Body of pancreas (tissue), 4 donors: Measurements from ENCODE around the gene RFX8. TPM values are rescaled to one million over a fixed set of nuclear protein-coding genes. Genes with fewer than 3 reads are reported as not detected.

Source experiments
- ATAC-seq: fragments of 150-250 bp; one replicate; pipeline ENCODE4 v1.9.1; 2016
- DNase-seq, 4 donors: peaks; one replicate each; pipeline ENCODE4 v3.0.0-alpha.2; 2019
- H3K27ac ChIP-seq, 4 donors: fragments of 200-600 bp; sonication (generic); 1 replicate in 3 of 4; 2 replicates in 1 of 4; pipeline versions ENCODE4 v1.5.1 to v1.6.1; 2016 to 2019; ENCODE audit warnings: mild to moderate bottlenecking in 1 of 4, mixed read lengths in 1 of 4, moderate library complexity in 1 of 4
- H3K27me3 ChIP-seq, 2 donors: fragments of 200-600 bp; sonication (generic); one replicate each; pipeline ENCODE4 v1.6.0; 2016; ENCODE audit warnings: mild to moderate bottlenecking in 1 of 2
- H3K36me3 ChIP-seq, 2 donors: fragments of 200-600 bp; sonication (generic); replicated peaks in 1 of 2; 2 replicates each; pipeline ENCODE4 v1.5.1; 2016; ENCODE audit warnings: low read depth in 2 of 2; ENCODE audit not compliant: insufficient read depth in 1 of 2
- H3K4me1 ChIP-seq: fragments of 200-600 bp; sonication (generic); one replicate; pipeline ENCODE4 v1.6.0; 2016
- H3K4me3 ChIP-seq, 2 donors: fragments of 200-600 bp; sonication (generic); 1 replicate in 1 of 2; 2 replicates in 1 of 2; pipeline ENCODE4 v1.5.1; 2016 to 2019
- H3K9me3 ChIP-seq, 3 donors: fragments of 200-600 bp; sonication (generic); 1 replicate in 2 of 3; 2 replicates in 1 of 3; pipeline ENCODE4 v1.5.1; 2016
- POLR2A ChIP-seq, 3 donors: fragments of 450-650 bp; IDR thresholded peaks; one replicate each; pipeline ENCODE4 v1.6.1; 2016; ENCODE audit warnings: antibody characterized with exemption in 3 of 3, mild to moderate bottlenecking in 2 of 3
- WGBS, 2 donors: methylation state at CpG; one replicate each; pipeline ENCODE4 v1.1.5; 2017; 5-methylcytosine and 5-hydroxymethylcytosine counted together
- intact Hi-C: fragments of 100-400 bp; cut with DNase I; formaldehyde crosslinking; loops from one replicate; pipeline ENCODE4 v1.15.1; 2023
- total RNA-seq, 2 donors: library from RNA; depleted of rRNA; stranded (reverse); fragments of >200 nt; gene quantifications; one replicate each; pipeline ENCODE4 v1.1.0, GENCODE V29; 2016
- TF ChIP-seq, protein P1 (sequence below), 7 experiments: fragments of 450-650 bp in 4 of 7; fragments of 200-600 bp in 3 of 7; sonication (generic) in 3 of 7; IDR thresholded peaks; one replicate each; pipeline ENCODE4 v1.5.1; 2016 to 2019; ENCODE audit warnings: antibody characterized with exemption in 7 of 7

RFX8 gene
- total RNA-seq, 2 donors from 2014 or later: not detected

DNA sequence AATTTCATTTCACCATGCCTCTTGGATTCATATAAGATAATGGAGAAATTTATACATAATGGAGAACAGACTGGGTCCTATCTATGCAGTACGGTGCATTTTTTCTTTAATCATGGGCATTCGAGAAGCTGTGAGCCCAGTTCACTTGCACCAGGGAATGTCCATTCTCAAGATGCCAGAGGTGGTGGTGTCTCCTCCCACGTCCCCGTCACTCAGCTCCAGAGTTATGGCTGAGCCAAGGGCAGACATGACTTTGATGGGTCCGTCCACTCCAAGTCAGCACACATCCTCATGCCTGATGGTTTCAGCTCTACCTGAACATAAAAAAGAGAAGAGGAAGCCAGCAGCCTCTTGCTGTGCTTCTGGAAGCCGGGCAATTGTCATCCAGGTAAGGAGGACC lies 45.5 kb downstream of the RFX8 start:
- Histone ChIP-seq H3K4me3 (no peak overlapping the region), H3K27me3 (no peaks in the 10 kb centered on the region), H3K36me3 (no peaks in the 10 kb centered on the region), H3K4me1 (no peaks in the 10 kb centered on the region), H3K27ac (no peak overlapping the region), H3K9me3 (no peaks in the 10 kb centered on the region)
- TF ChIP-seq, protein P1, sequence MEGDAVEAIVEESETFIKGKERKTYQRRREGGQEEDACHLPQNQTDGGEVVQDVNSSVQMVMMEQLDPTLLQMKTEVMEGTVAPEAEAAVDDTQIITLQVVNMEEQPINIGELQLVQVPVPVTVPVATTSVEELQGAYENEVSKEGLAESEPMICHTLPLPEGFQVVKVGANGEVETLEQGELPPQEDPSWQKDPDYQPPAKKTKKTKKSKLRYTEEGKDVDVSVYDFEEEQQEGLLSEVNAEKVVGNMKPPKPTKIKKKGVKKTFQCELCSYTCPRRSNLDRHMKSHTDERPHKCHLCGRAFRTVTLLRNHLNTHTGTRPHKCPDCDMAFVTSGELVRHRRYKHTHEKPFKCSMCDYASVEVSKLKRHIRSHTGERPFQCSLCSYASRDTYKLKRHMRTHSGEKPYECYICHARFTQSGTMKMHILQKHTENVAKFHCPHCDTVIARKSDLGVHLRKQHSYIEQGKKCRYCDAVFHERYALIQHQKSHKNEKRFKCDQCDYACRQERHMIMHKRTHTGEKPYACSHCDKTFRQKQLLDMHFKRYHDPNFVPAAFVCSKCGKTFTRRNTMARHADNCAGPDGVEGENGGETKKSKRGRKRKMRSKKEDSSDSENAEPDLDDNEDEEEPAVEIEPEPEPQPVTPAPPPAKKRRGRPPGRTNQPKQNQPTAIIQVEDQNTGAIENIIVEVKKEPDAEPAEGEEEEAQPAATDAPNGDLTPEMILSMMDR (IDR thresholded peaks at IDR 0.05): no peak
- no peak for TF ChIP-seq POLR2A (IDR thresholded peaks at IDR 0.05)
- no peak for DNase-seq
- WGBS, 2 donors: 74% methylated on average over 6 of the region's 6 CpGs
- intact Hi-C loops: no loop called here
- no peak for ATAC-seq

DNA sequence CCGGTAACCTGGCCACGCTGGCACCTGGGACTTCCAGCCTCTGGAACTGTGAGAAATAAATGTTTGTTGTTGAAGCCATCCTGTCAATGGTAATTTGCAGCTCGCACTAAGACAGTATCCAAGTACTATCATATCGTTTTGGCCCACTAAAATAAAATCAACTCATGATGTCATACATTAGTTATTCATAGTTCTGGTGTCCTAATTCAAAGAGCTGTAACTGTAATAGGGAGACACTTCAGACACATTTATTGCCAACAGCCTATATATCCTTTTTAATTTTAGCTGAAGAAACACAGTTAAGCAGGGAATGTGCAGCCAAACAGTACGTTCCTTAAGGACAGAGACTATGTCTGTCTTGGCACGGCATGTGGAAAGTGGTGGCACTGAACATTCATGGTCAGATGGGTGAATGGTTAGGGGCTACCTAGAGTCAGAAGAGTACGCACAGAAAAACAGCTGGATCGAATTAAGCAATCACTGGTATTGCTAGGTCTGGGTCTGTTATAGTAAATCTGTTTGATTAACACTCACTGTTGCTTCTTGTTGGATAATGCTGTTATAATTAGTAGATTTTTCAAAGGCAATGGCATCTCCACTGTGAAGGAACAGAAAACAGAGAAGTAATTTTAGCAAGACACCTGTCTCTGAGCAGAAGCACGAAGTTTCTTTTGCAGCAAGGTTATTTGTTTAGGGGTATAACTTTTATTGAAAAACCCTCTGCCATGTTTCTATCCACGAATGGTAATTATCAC lies 46.3 kb downstream of the RFX8 start:
- WGBS, 2 donors: 64 to 70% methylated on average over 10 of the region's 10 CpGs
- Histone ChIP-seq H3K36me3 (no peaks in the 10 kb centered on the region), H3K4me1 (no peaks in the 10 kb centered on the region), H3K27ac (no peak overlapping the region), H3K9me3 (no peaks in the 10 kb centered on the region), H3K4me3 (no peak overlapping the region), H3K27me3 (no peaks in the 10 kb centered on the region)
- TF ChIP-seq POLR2A (IDR thresholded peaks at IDR 0.05): no peak
- TF ChIP-seq, protein P1 (IDR thresholded peaks at IDR 0.05): no peak
- intact Hi-C loops: no loop called here
- DNase-seq (no peak), ATAC-seq (no peak)

DNA sequence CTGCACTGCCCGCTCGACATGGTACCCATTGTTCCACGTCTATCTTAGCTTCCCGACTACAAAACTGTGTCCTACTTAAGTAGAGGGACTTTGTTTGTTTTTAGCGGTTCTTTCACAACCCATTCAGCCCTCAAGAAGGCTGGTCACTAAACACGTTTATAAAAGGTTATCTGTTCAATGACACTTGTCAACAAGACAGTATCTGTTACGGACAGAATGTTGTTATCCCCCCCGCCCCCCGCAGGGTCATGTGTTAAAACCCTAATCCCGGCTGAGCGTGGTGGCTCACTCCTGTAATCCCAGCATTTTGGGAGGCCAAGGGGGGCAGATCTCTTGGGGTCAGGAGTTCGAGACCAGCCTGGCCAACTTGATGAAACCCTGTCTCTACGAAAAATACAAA lies 47.2 kb downstream of the RFX8 start:
- H3K27me3 ChIP-seq: no peaks in the 10 kb centered on the region
- intact Hi-C loops: no loop called here
- no peak for DNase-seq
- no peak overlapping the region for H3K27ac ChIP-seq
- H3K4me3 ChIP-seq: no peak overlapping the region
- WGBS, 2 donors: 72 to 74% methylated on average over 13 of the region's 13 CpGs
- H3K36me3 ChIP-seq: no peaks in the 10 kb centered on the region
- TF ChIP-seq, protein P1 (IDR thresholded peaks at IDR 0.05): no peak
- TF ChIP-seq POLR2A (IDR thresholded peaks at IDR 0.05): no peak
- no peak for ATAC-seq
- no peaks in the 10 kb centered on the region for H3K4me1 ChIP-seq
- no peaks in the 10 kb centered on the region for H3K9me3 ChIP-seq

DNA sequence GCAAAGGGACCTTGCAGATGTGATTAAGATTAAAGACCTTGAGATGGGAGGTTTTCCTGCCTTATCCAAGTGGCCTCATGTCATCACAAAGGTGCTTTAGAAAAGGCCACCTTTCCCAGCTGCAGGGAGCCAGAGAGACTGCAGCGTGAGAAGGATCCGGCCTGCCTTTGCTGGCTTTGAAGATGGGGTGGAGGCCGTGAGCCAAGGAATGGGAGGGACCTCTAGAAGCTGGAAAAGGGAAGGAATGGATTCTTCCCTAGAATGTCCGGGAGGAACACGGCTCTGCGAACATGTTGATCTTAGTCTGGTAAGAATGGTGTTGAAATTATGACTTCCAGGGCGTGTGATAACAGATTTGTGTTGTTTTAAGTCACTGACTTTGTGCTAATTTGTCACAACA lies 47.7 kb downstream of the RFX8 start:
- no peaks in the 10 kb centered on the region for H3K27me3 ChIP-seq
- no peaks in the 10 kb centered on the region for H3K36me3 ChIP-seq
- no peak for TF ChIP-seq POLR2A (IDR thresholded peaks at IDR 0.05)
- TF ChIP-seq, protein P1 (IDR thresholded peaks at IDR 0.05): no peak
- 89 to 96% methylated on average over 7 of the region's 7 CpGs for WGBS, 2 donors
- no peak for DNase-seq
- intact Hi-C loops: no loop called here
- H3K4me3 ChIP-seq: no peak overlapping the region
- ATAC-seq: no peak
- no peak overlapping the region for H3K27ac ChIP-seq
- no peaks in the 10 kb centered on the region for H3K9me3 ChIP-seq
- no peaks in the 10 kb centered on the region for H3K4me1 ChIP-seq

DNA sequence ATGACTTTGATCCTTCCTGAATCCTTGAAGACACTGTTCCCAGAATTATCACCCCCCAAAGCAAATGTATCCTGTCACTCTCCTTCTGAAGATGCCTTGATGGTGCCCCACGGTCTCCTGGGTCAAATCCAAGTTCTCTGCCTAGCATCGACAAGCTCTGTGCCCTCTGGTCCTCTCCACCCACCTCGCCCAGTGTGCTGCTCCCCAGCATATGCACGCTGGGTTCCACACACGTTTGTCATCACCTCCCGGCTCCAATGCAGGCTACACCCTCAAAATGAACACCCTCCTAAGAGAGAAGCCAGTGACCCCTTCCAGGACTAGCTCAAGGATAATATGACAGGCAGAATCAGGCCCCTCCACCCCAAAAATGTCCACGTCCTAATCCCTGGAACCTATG lies 48.1 kb downstream of the RFX8 start:
- Histone ChIP-seq H3K4me1 (no peaks in the 10 kb centered on the region), H3K27me3 (no peaks in the 10 kb centered on the region), H3K9me3 (no peaks in the 10 kb centered on the region), H3K4me3 (no peak overlapping the region), H3K36me3 (no peaks in the 10 kb centered on the region), H3K27ac (no peak overlapping the region)
- intact Hi-C loops: no loop called here
- 77 to 79% methylated on average over 7 of the region's 7 CpGs for WGBS, 2 donors
- ATAC-seq (no peak), DNase-seq (no peak)
- TF ChIP-seq, protein P1 (IDR thresholded peaks at IDR 0.05): no peak
- no peak for TF ChIP-seq POLR2A (IDR thresholded peaks at IDR 0.05)
